ENCODE results near the gene CS. TPM values are rescaled to one million over a fixed set of nuclear protein-coding genes. Genes with fewer than 3 reads are reported as not detected.
A peak's percentile ranks its signal among the peaks of the same experiment; 100 is the strongest.
"Not testable (repeated sequence)": the region's sequence is repeated elsewhere in the genome, so short reads cannot be mapped to it uniquely, and the experiment has no call there.

CS gene
- total RNA-seq, 1 donor from 2014 or later, result 302 TPM

GRCh38 chr12:56339158-56339422 is 39.0 kb upstream of the CS start:
- no peak for TF ChIP-seq CTCF (conservative IDR thresholded peaks at IDR 0.05)
- H3K4me1 Mint-ChIP-seq, result peaks cover 10% of the 10 kb centered on the region
- H3K9me3 Mint-ChIP-seq, result no peaks in the 10 kb centered on the region
- no peak overlapping the region for H3K27ac Mint-ChIP-seq (ENCODE audit: unreplicated experiment)
- H3K27me3 Mint-ChIP-seq (ENCODE audit: low read depth), result no peaks in the 10 kb centered on the region
- H3K4me3 Mint-ChIP-seq, result no peak overlapping the region
- no peak for DNase-seq (ENCODE audit: low read depth, low spot score)
- H3K36me3 Mint-ChIP-seq (ENCODE audit: low read depth), result peaks cover 3% of the 10 kb centered on the region

- no peak for DNase-seq (ENCODE audit: low read depth, low spot score)
- Mint-ChIP-seq H3K36me3 (ENCODE audit: low read depth) (peaks cover 3% of the 10 kb centered on the region), H3K27me3 (ENCODE audit: low read depth) (no peaks in the 10 kb centered on the region), H3K9me3 (no peaks in the 10 kb centered on the region), H3K4me3 (no peak within 1 kb of the TSS), H3K4me1 (peaks cover 16% of the 10 kb centered on the region), H3K27ac (ENCODE audit: unreplicated experiment) (peak within 1 kb of the TSS; percentile 81)
- TF ChIP-seq CTCF (conservative IDR thresholded peaks at IDR 0.05), result no peak
Observed at GRCh38 chr12:56338308-56339157, 38.4 kb upstream of the CS start, which contains the start of gene IL23A. Gene IL23A, plus strand, starts transcription at chr12:56338884. Its CDS starts 161 bp downstream, at chr12:56339045.

DNA sequence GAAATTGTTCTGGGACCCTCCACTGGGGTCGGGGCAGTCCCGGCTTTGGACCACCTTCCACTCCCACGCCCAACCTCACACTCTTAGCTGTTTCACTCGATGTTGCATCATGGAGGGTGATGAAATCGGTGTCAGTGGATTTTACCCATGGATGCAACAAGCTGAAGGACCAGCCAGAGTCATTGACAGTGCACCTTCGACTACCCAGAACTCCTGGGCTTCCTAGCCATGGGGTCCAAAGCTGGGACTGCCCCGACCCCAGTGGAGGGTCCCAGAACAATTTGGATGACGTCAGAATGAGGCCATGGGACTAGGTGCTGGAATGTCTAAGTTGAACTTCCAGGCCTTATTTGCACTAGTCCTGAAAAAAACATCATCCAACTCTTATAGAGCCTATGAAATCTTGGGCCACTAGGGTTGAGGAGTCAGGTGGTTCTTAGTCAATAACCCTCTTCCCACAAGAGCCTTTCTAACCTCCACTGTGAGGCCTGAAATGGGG is 37.7 kb upstream of the CS start:
- Mint-ChIP-seq H3K4me1 (peaks cover 23% of the 10 kb centered on the region), H3K27me3 (ENCODE audit: low read depth) (no peaks in the 10 kb centered on the region), H3K27ac (ENCODE audit: unreplicated experiment) (no peak overlapping the region), H3K36me3 (ENCODE audit: low read depth) (no peaks in the 10 kb centered on the region), H3K4me3 (no peak overlapping the region), H3K9me3 (no peaks in the 10 kb centered on the region)
- no peak for DNase-seq (ENCODE audit: low read depth, low spot score)
- no peak for TF ChIP-seq CTCF (conservative IDR thresholded peaks at IDR 0.05)

GRCh38 chr12:56336361-56337167 is 36.4 kb upstream of the CS start:
- H3K27ac Mint-ChIP-seq (ENCODE audit: unreplicated experiment), result no peak overlapping the region
- no peak for TF ChIP-seq CTCF (conservative IDR thresholded peaks at IDR 0.05)
- H3K27me3 Mint-ChIP-seq (ENCODE audit: low read depth), result no peaks in the 10 kb centered on the region
- H3K4me1 Mint-ChIP-seq, result peaks cover 27% of the 10 kb centered on the region
- no peaks in the 10 kb centered on the region for H3K9me3 Mint-ChIP-seq
- no peak for DNase-seq (ENCODE audit: low read depth, low spot score)
- H3K36me3 Mint-ChIP-seq (ENCODE audit: low read depth), result no peaks in the 10 kb centered on the region
- H3K4me3 Mint-ChIP-seq, result peak overlapping the region; percentile 58

DNA sequence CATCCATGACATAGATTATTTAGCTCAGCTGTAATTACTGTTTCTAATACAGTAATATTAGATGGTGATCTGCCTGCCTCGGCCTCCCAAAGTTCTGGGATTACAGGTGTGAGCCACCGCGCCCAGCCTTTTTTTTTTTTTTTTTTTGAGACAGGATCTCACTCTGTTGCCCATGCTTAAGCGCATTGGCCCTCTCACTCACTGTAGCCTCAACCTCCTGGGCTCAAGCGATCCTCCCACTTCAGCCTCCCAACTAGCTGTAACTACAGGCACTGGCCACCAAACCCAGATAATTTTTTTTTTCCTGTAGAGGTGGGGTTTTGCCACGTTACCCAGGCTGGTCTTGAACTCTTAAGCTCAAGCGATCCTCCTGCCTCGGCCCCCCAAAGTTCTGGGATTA is 35.4 kb upstream of the CS start:
- not testable (repeated sequence) for DNase-seq (ENCODE audit: low read depth, low spot score); H3K4me3 Mint-ChIP-seq; H3K27ac Mint-ChIP-seq (ENCODE audit: unreplicated experiment); H3K27me3 Mint-ChIP-seq (ENCODE audit: low read depth); H3K36me3 Mint-ChIP-seq (ENCODE audit: low read depth); H3K9me3 Mint-ChIP-seq
- H3K4me1 Mint-ChIP-seq, result peaks cover 27% of the 10 kb centered on the region

- Mint-ChIP-seq H3K4me3 (peak overlapping the region; percentile 96), H3K4me1 (peaks cover 27% of the 10 kb centered on the region), H3K27ac (ENCODE audit: unreplicated experiment) (peak overlapping the region; percentile 89), H3K27me3 (ENCODE audit: low read depth) (no peaks in the 10 kb centered on the region), H3K9me3 (no peaks in the 10 kb centered on the region), H3K36me3 (ENCODE audit: low read depth) (no peaks in the 10 kb centered on the region)
- TF ChIP-seq CTCF (conservative IDR thresholded peaks at IDR 0.05), result no peak
- no peak for DNase-seq (ENCODE audit: low read depth, low spot score)
Observed at GRCh38 chr12:56334490-56334793, 34.3 kb upstream of the CS start.

Data from neural crest cell (in vitro differentiated cells).